HG03280 (cell line): Measurements from ENCODE around the gene SCFD2.
"Not testable (repeated sequence)": the region's sequence is repeated elsewhere in the genome, so short reads cannot be mapped to it uniquely, and the experiment has no call there.

ENCODE experiments used
- ATAC-seq: cut with Tn5 transposase; IDR thresholded peaks from one replicate; pipeline ENCODE4 v1.9.1; 2021; ENCODE audit warnings: mild to moderate bottlenecking, moderate library complexity; ENCODE audit not compliant: unreplicated experiment

The SCFD2 gene

DNA sequence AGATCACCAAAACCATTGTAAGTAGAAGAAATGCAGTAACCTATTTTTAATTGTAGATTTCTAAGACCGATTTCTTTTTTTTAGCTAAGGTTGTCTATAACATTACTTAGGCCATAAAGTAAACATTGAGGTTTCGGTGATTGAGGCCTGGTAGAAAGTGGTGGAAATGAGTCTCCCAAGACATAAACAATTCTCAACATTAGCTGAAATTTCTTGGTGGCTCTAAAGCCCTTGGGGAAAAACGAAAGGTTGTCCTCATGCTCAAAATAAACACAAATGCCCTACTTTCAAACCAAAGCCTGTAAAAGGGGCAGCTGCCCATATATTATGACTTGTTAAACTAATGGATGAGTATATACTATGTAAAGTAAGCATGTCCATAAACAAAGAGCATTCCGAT lies 98.8 kb downstream of the SCFD2 start:
- ATAC-seq = no peak

DNA sequence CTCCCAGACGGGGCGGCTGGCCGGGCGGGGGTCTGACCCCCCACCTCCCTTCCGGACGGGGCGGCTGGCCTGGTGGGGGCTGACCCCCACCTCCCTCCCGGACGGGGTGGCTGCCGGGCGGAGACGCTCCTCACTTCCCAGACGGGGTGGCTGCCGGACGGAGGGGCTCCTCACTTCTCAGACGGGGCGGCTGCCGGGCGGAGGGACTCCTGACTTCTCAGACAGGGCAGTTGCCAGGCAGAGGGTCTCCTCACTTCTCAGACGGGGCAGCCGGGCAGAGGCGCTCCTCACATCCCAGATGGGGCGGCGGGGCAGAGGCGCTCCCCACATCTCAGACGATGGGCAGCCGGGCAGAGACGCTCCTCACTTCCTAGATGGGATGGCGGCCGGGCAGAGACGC lies 109.9 kb downstream of the SCFD2 start:
- ATAC-seq = not testable (repeated sequence)

DNA sequence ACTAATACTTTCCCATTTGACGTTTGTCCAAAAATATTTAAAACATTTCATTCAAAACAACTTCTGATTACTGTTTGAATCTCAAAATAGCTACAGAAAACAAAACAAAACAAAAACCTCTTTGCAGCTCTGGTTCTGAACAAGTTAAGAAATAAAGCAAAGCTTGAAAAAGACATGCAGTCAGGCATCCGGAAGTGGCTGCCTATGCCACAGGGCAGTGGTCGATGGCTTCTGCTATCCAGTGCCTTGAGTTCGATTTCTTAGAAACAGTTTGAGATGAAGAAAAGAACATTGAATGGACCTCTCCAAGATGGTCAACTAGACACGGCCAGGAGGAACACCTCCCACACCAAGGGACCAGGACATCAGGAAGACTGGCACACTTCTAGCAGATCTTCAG lies 125.3 kb downstream of the SCFD2 start:
- ATAC-seq = no peak

DNA sequence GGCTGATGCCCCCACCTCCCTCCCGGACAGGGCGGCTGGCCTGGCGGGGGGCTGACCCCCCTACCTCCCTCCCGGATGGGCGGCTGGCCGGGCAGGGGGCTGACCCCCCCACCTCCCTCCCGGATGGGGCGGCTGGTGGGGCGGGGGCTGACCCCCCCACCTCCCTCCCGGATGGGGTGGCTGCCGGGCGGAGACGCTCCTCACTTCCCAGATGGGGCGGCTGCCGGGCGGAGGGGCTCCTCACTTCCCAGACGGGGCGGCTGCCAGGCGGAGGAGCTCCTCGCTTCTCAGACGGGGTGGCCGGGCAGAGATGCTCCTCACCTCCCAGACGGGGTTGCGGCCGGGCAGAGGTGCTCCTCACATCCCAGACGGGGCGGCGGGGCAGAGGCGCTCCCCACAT lies 127.5 kb downstream of the SCFD2 start:
- ATAC-seq = not testable (repeated sequence)

DNA sequence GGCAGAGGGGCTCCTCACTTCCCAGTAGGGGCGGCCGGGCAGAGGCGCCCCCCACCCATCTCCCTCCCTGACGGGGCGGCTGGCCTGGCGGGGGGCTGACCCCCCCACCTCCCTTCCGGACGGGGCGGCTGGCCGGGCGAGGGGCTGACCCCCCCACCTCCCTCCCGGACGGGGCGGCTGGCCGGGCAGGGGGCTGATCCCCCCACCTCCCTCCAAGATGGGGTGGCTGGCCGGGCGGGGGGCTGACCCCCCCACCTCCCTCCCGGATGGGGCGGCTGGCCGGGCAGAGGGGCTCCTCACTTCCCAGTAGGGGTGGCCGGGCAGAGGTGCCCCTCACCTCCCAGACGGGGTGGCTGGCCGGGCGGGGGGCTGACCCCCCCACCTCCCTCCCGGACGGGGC lies 128.1 kb downstream of the SCFD2 start:
- not testable (repeated sequence) for ATAC-seq

DNA sequence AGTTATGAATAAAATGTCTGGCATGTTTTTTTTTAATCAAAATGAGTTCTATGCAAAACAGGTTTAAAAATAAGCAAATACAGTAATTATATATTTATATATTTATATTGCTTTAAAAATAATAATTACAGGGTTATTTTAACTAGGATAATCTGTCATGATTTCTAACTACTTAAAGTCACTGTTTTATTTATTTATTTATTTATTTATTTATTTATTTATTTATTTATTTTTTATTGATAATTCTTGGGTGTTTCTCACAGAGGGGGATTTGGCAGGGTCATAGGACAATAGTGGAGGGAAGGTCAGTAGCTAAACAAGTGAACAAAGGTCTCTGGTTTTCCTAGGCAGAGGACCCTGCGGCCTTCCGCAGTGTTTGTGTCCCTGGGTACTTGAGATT lies 129.2 kb downstream of the SCFD2 start:
- ATAC-seq = not testable (repeated sequence)

DNA sequence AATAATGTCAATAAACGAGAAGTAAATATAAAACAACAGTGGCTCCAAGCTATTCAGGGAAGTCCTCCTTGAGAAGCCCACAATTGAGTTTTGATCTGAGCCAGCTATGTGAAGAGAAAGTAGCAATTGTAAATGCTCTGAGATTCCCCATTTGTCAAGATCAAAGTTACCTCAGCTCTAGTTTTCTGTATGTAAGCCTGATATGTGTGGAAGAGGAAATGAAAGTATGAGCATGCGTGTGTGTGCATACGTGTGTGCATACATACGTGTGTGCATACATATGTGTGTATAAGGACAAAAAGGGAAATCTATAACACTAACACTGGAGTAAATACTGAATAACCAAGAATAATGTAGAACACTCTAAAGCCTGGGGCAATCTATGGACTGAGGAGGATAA lies 130.3 kb downstream of the SCFD2 start:
- no peak for ATAC-seq

DNA sequence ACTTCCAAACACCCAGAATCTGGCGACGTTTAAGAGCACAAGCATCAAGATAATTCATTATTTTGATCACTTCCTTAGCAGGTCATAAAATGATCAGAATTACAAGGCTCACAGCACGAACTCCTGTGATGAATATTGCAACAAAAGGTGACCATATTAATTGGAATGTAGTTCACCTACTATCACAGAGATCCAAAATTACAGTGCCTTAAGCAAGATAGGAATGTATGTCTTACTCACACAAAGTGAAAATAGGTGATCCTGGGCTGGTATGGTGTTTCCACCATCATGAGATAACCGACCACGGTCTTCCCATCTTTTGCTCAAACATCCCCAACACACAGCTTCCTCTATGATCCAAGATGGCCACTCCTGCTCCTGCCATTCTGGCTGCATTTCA lies 131.2 kb downstream of the SCFD2 start:
- ATAC-seq = no peak

DNA sequence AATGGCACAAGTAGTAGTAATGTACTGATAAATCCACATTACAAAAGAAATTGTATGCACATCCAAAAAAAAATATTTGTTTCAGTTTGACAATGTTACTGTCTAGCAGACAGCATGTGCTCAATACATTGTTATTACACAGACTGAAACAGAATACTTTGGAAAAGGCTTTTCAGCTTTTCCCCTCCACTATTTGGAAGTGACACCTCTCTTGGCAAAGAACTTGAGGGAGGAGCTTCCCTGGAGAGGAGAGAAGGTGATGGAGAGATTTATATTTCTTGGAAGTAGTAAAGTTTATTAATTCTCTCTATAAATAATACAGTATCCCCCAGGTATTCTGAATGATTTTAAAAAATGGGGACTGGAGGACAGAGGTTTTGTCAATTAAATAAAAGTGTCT lies 131.8 kb downstream of the SCFD2 start:
- no peak for ATAC-seq

DNA sequence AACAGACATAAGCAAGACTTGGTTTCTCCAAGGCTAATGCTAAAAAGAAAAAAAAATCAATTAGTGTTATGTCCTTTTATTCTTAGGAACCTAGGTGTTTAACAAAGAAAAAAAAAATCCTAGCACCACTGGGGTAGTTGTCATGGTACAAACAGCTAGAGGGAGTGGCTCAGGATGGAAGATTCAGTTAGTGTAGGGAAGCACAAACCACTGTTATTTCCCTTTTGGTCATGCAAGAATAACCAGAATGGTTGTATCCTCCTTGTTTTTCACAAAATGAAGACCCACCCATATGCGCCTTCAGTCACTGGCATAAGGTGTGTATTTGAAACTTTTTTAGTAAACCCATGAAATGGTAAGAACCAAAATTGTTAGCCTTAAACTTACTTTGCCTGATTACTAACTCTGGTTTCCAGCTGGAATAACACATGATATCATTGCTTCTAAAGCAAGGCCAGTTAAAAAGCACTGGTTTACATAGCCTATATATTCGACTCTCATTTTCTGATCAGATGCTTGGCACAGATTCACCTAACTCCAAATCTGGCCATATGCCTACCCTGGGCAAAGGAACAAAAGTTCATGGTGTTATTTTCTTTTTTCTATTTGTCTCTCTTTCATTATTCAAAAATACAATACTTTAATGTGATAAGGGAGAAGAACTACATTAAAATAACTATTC lies 132.6 kb downstream of the SCFD2 start:
- no peak for ATAC-seq

DNA sequence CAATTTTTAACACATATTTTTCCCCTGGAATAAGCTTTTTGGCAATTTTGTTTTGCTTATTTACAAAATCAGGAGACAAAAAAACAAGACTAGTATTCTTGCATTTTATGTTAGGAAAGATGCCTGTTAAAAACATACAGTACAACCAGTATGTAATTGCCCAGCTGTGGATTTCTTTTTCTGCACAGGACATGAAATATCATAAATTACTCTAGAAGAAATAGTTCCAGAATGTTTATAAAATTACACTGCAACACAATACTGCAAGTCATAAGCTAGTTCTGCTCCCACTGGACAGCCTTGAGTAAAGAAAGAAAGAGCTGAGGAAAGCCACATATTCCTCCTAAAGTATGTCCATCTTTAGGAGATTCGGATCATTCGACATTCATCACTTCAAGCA lies 133.5 kb downstream of the SCFD2 start:
- ATAC-seq = no peak

DNA sequence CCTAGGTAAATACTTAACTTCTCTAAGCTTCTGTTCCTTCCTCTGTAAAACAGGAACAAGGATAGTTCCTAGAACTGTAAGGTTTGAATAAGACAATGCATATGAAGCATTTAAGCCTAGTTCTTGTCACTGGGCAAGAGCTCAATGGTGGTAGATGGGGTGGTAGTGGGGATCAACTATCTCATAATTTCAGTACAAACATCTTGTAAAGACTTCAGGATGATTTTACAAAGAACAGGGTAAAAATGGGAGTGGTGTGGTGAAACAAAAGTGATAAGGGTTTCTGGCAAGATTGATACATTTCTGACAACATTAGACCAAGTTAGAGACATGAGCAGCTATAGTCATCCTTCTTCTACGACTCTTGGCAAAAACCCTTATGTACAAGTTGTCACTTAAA lies 137.8 kb downstream of the SCFD2 start:
- no peak for ATAC-seq

DNA sequence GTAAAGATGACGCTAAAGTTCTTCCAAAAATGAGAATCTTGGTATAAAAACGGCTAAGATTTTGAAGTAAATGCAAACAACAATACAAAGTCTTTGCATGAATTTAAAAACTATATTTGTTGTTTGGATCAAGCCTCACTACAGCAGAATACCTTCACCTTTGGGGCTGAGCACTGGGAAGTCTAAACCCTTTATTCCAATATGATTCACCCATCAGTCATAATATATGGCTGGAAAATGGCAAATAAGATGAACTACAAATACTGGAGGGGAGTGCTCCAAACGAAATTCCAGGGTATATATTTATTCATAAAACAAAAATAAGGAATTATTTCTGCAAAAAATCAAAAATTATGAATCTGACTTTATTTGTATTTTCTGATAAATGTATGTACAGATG lies 138.4 kb downstream of the SCFD2 start:
- no peak for ATAC-seq

DNA sequence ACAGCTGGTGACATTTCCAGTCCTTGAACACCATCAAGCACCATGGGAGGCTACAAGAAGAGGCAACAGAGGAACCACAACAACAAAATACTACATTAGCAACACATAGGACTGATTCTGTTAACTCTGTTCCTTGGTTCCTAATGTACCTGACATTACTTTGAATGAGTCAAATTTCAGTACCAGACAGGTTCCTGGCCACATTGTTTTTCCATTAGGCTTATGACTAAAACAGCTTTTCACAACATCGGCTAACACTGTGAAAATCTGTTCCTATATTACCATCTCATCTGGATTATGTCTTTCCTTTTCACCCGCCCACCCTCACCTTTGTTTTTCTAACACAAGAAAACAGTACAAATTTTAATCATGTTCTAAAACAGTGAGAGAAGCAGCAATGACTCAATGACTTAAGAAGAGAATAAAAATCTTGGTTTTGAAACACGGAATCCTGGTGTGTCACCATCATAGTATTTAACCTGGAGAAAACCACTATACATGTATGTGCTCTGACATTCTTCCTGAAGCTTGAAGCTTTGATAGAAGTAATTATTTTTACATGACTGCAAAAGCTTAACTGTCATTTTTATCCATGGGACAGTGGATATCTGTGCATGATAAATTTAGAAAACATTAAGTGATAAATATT lies 143.9 kb downstream of the SCFD2 start:
- no peak for ATAC-seq

DNA sequence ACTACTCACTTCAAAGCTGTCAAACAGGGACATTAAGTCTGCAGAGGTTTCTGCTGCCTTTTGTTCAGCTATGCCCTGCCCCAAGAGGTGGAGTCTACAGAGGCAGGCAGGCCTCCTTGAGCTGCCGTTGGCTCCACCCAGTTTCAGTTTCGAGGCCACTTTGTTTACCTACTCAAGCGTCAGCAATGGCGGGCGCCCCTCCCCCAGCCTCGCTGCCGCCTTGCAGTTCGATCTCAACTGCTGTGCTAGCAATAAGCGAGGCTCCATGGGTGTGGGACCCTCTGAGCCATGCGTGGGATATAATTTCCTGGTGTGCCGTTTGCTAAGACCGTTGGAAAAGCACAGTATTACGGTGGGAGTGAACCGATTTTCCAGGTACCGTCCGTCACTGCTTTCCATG lies 146.7 kb downstream of the SCFD2 start:
- ATAC-seq = not testable (repeated sequence)

DNA sequence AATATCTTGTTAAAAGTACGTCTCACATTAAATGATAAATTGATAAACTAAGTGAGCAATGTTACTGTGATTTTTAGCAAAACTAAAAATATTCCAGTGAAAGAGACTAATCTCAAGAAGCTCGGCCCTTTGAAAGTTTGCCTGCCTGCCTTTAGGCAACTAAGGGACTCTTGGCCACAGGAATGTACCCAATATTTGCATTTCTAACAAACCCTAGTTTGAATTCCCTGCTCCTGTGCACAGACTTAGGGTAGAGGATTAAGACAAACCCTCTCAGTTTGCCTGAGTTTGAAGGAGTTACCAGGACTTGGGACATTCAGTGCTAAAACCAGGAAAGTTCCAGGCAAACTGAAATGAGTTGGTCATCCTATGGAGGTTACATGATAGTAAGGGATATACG lies 157.1 kb downstream of the SCFD2 start:
- ATAC-seq = no peak

DNA sequence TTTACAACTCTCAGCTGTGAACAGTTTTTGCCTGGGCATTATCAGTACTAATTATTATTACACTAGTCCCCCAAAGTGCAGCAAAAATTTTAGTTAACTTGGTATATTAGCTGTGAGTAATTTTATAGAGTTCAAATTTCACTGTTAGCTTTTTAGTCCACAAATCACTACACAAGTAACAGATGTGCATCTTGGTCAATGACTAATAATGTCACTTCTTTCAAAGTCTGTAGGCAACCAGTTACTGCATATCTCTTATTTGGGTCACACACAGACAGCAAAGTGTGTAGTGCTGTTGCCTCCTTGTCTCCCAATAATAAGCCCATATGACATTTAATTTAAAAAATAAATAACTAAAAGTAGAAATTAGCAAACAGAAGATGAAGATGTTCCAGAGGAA lies 159.9 kb downstream of the SCFD2 start:
- no peak for ATAC-seq

DNA sequence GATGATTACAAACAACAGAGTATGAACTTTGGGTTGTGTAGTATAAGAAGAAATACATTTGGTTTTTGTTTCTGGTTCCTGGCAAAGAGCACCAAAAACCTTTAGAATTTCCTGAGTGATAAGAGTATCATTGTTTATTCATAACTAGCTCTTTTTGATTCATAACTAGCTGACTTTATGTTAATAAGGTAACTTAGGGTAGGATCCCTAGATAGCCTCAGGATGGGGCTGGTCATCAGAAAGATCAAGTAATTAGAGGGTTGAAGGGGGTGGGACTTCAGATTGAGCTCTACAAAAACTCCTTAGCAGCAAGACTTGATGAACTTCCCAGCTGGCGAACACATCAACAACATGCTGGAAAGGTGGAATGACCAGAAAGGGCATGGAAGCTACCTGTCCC lies 166.5 kb downstream of the SCFD2 start:
- ATAC-seq = no peak

DNA sequence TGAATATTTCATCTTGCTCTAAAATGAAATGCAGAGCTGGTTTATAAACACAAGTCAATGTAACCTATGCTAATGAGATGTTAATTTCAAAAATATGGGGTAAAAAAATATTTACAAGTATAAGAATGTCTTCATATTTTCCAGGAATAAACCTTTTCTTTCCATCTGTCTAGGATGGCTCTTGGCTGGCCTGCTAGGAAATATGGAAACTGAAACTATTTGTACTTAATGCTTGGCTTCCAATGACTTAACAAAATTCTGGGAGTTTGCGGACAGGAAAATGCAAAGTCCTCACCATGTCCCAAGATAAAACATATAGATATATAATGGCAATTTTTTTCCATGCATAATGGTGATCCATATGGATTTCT lies 168.1 kb downstream of the SCFD2 start:
- ATAC-seq = no peak

DNA sequence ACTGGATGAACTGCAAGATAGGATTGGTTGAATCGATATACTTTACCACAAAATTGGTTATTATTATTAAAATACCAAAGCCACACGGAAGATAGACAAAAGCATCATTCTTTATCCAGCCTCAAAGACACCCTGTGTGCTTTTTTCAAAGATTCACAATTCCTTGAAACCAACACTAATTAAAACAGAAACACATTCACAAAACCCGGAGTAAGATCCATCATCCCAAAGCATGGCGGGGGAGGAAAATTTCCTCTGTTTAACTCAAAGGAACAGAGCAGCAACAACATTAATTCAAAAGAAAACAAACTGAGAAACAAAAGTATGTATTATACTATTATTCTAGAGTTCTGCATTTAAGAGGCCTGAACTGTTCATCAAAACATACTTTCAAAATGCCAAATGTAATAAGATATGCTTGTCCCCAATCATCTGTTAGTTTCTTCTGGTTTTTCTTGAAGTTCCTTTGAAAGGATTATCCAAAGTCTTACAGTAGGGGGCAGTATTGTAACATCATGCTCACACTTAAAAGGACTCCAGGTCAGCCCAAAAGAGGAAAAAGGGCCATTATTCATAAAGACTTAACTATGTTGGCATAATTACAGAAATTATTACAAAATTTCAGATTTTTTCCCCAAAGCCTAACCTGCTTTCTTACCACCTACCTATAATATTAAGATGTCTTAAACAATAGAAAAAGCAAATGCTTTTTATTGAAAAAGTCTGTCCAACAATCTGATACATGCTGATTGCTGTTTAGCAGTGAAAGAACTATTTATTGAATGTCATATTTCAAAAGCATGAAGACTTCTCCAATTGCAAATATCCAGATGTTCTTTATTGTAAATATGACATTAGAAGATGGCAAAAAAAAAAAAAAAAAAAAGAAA lies 168.7 kb downstream of the SCFD2 start:
- ATAC-seq = no peak

DNA sequence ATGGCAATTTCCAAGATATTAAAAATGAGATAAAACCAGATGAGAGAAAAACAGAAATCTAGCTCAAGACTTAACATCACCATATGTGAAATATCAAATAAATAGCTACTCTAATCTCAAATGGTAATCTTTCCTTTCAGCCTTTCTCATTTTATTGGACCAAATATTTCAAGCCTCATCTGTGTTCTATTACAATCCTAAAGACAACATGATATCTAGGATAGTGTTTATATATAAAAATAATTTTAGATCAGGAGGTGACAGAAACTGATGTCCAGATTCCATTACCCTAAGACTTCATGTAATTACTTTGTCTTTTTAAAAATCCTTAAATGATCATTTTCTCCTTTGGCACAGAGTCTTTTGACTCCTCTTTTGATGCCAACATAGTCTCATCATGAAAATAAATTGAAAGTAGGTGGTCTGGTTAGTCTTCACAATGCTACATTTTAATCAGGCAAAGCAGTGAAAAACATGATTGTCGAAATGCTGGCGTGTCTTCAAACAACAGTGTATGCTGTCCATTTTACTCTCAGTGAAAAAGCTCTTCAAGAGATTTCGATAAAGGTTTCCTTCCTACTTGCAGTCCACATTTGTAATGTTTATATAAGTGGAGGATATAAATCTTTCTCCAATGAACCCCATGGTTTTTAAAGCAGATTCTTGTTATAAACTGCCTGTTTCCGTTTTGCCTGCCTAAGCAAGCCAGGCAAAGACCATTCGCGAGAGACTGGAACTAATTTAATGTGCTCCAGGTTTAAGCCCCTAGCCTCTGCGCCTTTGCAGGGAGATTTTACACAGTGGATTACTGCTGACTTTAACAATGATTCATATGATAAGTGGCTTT lies 169.8 kb downstream of the SCFD2 start:
- no peak for ATAC-seq
